Stomach (tissue), 19 donors: ENCODE measurements around the gene TBCK. TPM values are rescaled to one million over a fixed set of nuclear protein-coding genes. Genes with fewer than 3 reads are reported as not detected.

ENCODE experiments used
- DNase-seq, 2 donors: peaks; one replicate each; pipeline versions ENCODE4 v3.0.0 to v3.0.0-alpha.2; 2013 to 2019
- H3K27ac ChIP-seq, 5 donors: fragments of 200-600 bp in 4 of 5; sonication (generic) in 4 of 5; one replicate each; pipeline ENCODE4 v1.5.1; 2013 to 2019; ENCODE audit warnings: mild to moderate bottlenecking in 1 of 5, moderate library complexity in 1 of 5
- H3K27me3 ChIP-seq, 3 donors: fragments of 200-600 bp; sonication (generic); one replicate each; pipeline ENCODE4 v1.5.1; 2017 to 2019; ENCODE audit warnings: mixed run types in 1 of 3
- H3K36me3 ChIP-seq, 4 donors: fragments of 200-600 bp; sonication (generic); 1 replicate in 3 of 4; 2 replicates in 1 of 4; pipeline ENCODE4 v1.5.1; 2016 to 2019
- H3K4me1 ChIP-seq, 4 donors: fragments of 200-600 bp; sonication (generic); one replicate each; pipeline ENCODE4 v1.5.1; 2016 to 2019
- H3K4me3 ChIP-seq, 4 donors: fragments of 200-600 bp; sonication (generic) in 3 of 4; one replicate each; pipeline ENCODE4 v1.5.1; 2016 to 2019; ENCODE audit warnings: mild to moderate bottlenecking in 1 of 4
- H3K9me3 ChIP-seq, 4 donors: fragments of 200-600 bp; sonication (generic); one replicate each; pipeline ENCODE4 v1.5.1; 2016 to 2019
- EP300 ChIP-seq: sonication (generic); formaldehyde crosslinking; IDR thresholded peaks from one replicate; pipeline ENCODE4 v1.6.1; 2017; ENCODE audit warnings: antibody characterized with exemption
- POLR2A ChIP-seq, 4 donors: fragments of 450-650 bp; IDR thresholded peaks; one replicate each; pipeline ENCODE4 v1.6.1; 2016; ENCODE audit warnings: antibody characterized with exemption in 4 of 4, control low read depth in 2 of 4, mild to moderate bottlenecking in 1 of 4, moderate library complexity in 1 of 4
- POLR2AphosphoS5 ChIP-seq, 3 donors: sonication (generic); formaldehyde crosslinking; IDR thresholded peaks; one replicate each; pipeline ENCODE4 v1.6.1; 2016; ENCODE audit warnings: antibody characterized with exemption in 3 of 3
- WGBS, 5 donors: extraction: QIAGEN DNeasy Blood & Tissue Kit in 3 of 5; methylation state at CpG; one replicate each; pipeline versions ENCODE4 v1.1.5 to v1.1.7; 2013 to 2018; 5-methylcytosine and 5-hydroxymethylcytosine counted together
- intact Hi-C: fragments of 100-400 bp; cut with DNase I; formaldehyde crosslinking; loops from one replicate; pipeline ENCODE4 v1.15.1; 2023; ENCODE audit warnings: low total_unique reads
- long read RNA-seq, 10 donors: transcript quantifications; one replicate each; lab custom pipeline, GENCODE V29; 2026
- polyA plus RNA-seq, 3 donors: library from polyadenylated mRNA; stranded (reverse); fragments of 200-250 nt; gene quantifications; one replicate each; pipeline ENCODE4 v1.2.3, GENCODE V29; 2013
- total RNA-seq, 5 donors: library from RNA; depleted of rRNA; stranded (reverse); fragments of >200 nt; gene quantifications; one replicate each; pipeline versions ENCODE4 v1.1.0 to v1.2.3, GENCODE V29; 2014 to 2016
- TF ChIP-seq, protein P1 (sequence below), 7 experiments: fragments of 450-650 bp in 4 of 7; fragments of 200-600 bp in 3 of 7; sonication (generic) in 3 of 7; IDR thresholded peaks; one replicate each; pipeline ENCODE4 v1.5.1; 2016 to 2019; ENCODE audit warnings: antibody characterized with exemption in 7 of 7, control low read depth in 2 of 7, mild to moderate bottlenecking in 1 of 7
- donor health status: healthy with polysubstance abuse.
- donor health status: Bipolar disorder and iron deficiency.
- donor health status: healthy.

The TBCK gene
- total RNA-seq (100 to 1,000 TPM in 1 of 5 donors, 10 to 100 TPM in 4; 26.5 to 140 (median 67.0) TPM), polyA plus RNA-seq (1 to 10 TPM; 3.2 to 8.6 (median 4.5) TPM)
- long read RNA-seq, donor 1, partial matches to known transcripts = 0 of 2 reads
- long read RNA-seq, donor 1, other reads (novel, unspliced or antisense) = 0 of 2 reads
- long read RNA-seq, donor 2, partial matches to known transcripts = 7 of 8 reads
- long read RNA-seq, donor 2, other reads (novel, unspliced or antisense) = 0 of 8 reads
- long read RNA-seq, donor 3 = 0 reads
- long read RNA-seq, donor 4 = 0 reads
- long read RNA-seq, donor 5 = 0 reads
- long read RNA-seq, donor 6, partial matches to known transcripts = 29 of 30 reads
- long read RNA-seq, donor 6, other reads (novel, unspliced or antisense) = 0 of 30 reads
- long read RNA-seq, donor 7, partial matches to known transcripts = 46 of 53 reads
- long read RNA-seq, donor 7, other reads (novel, unspliced or antisense) = 6 of 53 reads
- long read RNA-seq, donor 8, partial matches to known transcripts = 5 of 6 reads
- long read RNA-seq, donor 8, other reads (novel, unspliced or antisense) = 0 of 6 reads
- long read RNA-seq, donor 9, partial matches to known transcripts = 0 of 1 reads
- long read RNA-seq, donor 9, other reads (novel, unspliced or antisense) = 0 of 1 reads
- long read RNA-seq, donor 10, partial matches to known transcripts = 0 of 1 reads
- long read RNA-seq, donor 10, other reads (novel, unspliced or antisense) = 0 of 1 reads

DNA sequence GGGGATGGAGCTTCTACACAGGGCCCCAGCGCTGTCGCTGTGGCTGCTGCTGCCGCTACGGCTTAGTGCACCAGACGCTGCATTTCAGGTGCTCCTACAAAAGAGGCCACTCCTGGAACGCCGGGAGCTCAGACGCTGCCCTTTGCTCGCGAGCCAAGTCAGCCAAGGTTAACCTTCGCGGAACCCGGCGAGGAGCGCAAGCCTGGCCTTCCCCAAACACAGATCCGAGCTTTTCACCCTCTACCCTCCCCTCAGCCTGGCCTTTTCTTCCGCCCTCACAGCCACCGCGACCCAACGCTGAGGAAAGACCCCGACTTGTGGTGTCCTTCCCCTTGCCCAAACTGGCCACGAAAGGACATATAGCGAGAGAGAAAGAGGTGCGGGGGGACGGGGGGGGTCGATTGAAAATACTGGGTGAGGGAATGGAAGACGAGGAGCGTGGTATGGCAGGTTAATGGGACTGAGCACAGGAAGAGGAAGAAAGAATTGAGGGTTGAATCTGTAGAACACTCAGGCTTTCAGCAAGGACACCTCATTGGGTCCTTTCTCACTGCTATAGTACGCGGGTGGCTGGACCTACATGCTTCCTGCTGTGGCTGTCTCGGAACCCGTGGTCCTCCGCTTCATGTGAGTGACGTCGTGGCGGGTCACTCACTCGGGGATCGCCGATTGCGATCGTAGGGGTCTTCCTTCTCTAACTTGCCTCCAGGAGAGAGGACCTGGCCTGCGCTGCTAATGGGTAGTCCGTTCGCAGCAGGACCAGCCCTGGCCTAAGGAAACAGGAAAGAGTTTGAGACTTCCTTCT, at the start of gene TBCK, which contains the start of gene AIMP1:
Gene TBCK, minus strand, starts transcription at position 242 of the 805 bp plus-strand sequence. CDS start 7,249 bp downstream, outside the sequence.
Gene AIMP1, plus strand, starts transcription at position 583 of the 805 bp plus-strand sequence. CDS start 8,460 bp downstream, outside the sequence.
- Histone ChIP-seq H3K27me3 (no peaks in the 10 kb centered on the region), H3K36me3 (peaks cover 5 to 9% (median 7%) of the 10 kb centered on the region in 4 donors), H3K4me3 (peak within 1 kb of the TSS; percentile 82 to 88 (median 86)), H3K27ac (peak within 1 kb of the TSS; percentile 86 to 97 (median 96)), H3K4me1 (peaks cover 26 to 58% (median 41%) of the 10 kb centered on the region in 4 donors), H3K9me3 (no peaks in the 10 kb centered on the region)
- intact Hi-C loops = no loop called here
- WGBS, 5 donors = 0 to 1% (median 1%) methylated on average over 38 to 44 of the region's 44 CpGs
- DNase-seq = peak; percentile 87 to 98
- TF ChIP-seq, protein P1, sequence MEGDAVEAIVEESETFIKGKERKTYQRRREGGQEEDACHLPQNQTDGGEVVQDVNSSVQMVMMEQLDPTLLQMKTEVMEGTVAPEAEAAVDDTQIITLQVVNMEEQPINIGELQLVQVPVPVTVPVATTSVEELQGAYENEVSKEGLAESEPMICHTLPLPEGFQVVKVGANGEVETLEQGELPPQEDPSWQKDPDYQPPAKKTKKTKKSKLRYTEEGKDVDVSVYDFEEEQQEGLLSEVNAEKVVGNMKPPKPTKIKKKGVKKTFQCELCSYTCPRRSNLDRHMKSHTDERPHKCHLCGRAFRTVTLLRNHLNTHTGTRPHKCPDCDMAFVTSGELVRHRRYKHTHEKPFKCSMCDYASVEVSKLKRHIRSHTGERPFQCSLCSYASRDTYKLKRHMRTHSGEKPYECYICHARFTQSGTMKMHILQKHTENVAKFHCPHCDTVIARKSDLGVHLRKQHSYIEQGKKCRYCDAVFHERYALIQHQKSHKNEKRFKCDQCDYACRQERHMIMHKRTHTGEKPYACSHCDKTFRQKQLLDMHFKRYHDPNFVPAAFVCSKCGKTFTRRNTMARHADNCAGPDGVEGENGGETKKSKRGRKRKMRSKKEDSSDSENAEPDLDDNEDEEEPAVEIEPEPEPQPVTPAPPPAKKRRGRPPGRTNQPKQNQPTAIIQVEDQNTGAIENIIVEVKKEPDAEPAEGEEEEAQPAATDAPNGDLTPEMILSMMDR (IDR thresholded peaks at IDR 0.05) = no peak
- TF ChIP-seq POLR2A (IDR thresholded peaks at IDR 0.05) (peak in 1 of 4 donors; percentile 77), POLR2AphosphoS5 (IDR thresholded peaks at IDR 0.05) (peak; percentile 66 to 86 (median 83))

DNA sequence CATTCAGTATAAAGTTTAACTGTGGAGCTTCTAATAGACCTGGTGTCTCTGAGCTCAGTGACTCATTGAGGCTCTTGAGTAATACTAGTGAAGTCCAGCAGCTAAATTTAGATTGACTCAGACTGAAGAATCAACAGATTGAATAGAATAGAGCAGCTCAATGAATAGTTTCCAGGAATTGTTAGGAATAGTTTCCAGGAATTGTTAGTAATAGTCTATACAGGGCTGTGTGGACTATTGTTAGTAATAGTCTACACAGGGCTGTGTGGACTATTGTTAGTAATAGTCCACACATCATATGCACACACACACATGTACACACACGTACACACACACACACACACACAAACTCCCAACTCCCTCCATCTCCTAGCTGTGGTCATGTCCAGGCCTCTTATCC, 49.6 kb upstream of the TBCK start:
- TF ChIP-seq, protein P1 (IDR thresholded peaks at IDR 0.05) = no peak
- TF ChIP-seq POLR2AphosphoS5 (IDR thresholded peaks at IDR 0.05) = peak in 1 of 3 donors; percentile 28
- Histone ChIP-seq H3K4me1 (peaks cover 0 to 16% (median 0%) of the 10 kb centered on the region in 4 donors), H3K27me3 (no peaks in the 10 kb centered on the region), H3K9me3 (no peaks in the 10 kb centered on the region), H3K27ac (no peak overlapping the region), H3K4me3 (no peak overlapping the region), H3K36me3 (no peaks in the 10 kb centered on the region)
- DNase-seq = peak in 1 of 2 donors; percentile 34
- intact Hi-C loops = no loop called here
- WGBS, 5 donors = 37 to 76% (median 70%) methylated on average over 1 of the region's 1 CpG

GRCh38 chr4:106364282-106364681, 48.3 kb upstream of the TBCK start:
- Histone ChIP-seq H3K4me1 (peaks cover 0 to 13% (median 0%) of the 10 kb centered on the region in 4 donors), H3K4me3 (no peak overlapping the region), H3K9me3 (no peaks in the 10 kb centered on the region), H3K27me3 (no peaks in the 10 kb centered on the region), H3K36me3 (no peaks in the 10 kb centered on the region), H3K27ac (no peak overlapping the region)
- no peak for DNase-seq
- intact Hi-C loops = no loop called here
- no peak for TF ChIP-seq EP300
- no peak for TF ChIP-seq POLR2AphosphoS5 (IDR thresholded peaks at IDR 0.05)
- no peak for TF ChIP-seq POLR2A (IDR thresholded peaks at IDR 0.05)
- TF ChIP-seq, protein P1 (IDR thresholded peaks at IDR 0.05) = no peak
- WGBS, 5 donors = 67 to 85% (median 81%) methylated on average over 1 of the region's 1 CpG
